CD4-positive, alpha-beta T cell treated with Interleukin-12 subunit alpha and Interleukin-12 subunit beta, for 1 hour (primary cell): ENCODE data around the gene FOXO1.

Source experiments
- DNase-seq: peaks from one replicate; pipeline ENCODE4 v3.0.0-alpha.2; 2020

FOXO1 gene

GRCh38 chr13:40665126-40666044, 1.1 kb downstream of the FOXO1 start:
- DNase-seq, result peak; percentile 61

DNA sequence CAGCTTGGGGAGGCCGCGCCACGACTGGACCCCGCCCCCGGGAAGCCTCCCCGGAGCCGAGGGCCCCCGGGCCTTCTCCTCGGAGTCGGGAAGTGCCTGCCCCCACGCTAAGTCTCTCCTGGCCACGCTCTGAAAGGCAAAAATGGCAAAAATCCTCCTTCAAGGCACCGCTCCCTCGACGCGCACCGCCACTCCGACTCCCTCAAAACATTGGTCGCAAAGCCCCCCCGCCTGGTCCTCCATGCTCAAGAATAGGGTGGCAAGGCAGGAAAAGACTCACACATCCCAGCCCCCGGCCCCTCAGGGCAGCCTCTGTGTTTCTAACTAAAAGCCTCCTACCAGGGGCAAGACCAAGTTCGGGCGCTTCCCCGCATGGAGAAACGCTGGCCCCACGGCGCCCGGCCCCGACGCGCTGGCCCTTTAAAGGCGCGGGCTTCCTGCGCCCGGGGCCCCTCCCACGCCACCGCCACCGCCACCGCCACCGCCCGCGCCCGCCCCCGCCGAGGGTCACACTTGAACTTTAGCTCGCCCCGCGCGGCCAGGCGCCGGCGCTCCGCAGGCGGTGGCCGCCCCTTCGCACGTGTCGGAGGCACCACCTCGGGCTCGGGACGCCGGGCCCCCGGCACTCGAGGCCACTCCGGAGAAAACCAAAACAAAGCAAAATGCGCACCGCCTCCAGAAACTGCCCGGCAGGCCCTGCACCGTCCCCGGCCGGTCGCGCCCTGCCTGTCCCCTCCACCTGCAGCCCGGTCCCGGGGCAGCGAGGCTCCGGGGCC, 1.9 kb downstream of the FOXO1 start:
- peak; percentile 70 for DNase-seq

GRCh38 chr13:40664100-40664349, 2.4 kb downstream of the FOXO1 start:
- DNase-seq, result peak; percentile 81

DNA sequence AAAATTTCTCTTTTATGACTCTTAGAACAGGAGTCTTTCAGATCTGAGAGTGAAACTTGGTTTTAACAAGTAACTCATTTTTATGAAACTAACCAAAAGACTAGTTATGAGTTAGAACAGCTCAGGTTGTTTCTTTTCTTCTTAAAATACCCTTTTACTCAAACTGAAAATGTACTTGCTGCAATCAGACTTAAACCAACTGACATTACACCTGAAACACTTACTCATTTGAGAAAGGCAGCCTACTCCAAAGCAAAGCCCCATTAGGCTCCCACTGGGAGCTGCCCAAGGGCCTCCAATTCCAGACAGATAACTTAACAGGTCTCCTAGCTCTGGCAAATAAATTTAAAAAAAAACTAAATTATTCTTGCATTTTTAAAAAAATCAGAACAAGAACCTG, 3.6 kb downstream of the FOXO1 start:
- no peak for DNase-seq

- DNase-seq, result no peak
Observed at GRCh38 chr13:40661875-40662665, 4.4 kb downstream of the FOXO1 start.

- no peak for DNase-seq
Observed at GRCh38 chr13:40660692-40661091, 5.7 kb downstream of the FOXO1 start.

DNA sequence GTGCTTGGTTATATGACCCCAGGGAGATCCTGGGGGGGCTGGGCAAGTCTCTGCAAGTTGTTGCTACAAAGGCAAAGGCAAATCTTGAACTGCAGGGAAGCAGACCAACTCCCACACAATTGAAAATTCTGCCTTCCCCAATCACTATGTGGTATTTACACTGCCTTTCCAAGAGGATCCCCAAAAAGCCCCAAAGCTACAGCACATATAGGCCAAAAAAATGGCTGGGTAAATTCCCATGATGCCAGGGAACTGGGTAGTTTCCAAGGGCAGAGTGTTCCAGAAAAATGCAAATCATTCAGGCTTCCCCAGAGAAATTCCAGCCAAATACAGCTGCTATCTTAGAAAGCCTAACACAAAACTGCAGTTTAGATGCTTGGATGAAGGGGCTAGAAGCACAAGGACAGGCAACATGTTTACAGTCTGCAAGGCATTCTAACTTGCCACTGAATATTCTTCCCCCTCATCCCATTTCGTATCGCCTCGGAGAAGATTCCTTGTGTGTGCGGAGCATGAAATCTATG, 6.2 kb downstream of the FOXO1 start:
- no peak for DNase-seq

DNA sequence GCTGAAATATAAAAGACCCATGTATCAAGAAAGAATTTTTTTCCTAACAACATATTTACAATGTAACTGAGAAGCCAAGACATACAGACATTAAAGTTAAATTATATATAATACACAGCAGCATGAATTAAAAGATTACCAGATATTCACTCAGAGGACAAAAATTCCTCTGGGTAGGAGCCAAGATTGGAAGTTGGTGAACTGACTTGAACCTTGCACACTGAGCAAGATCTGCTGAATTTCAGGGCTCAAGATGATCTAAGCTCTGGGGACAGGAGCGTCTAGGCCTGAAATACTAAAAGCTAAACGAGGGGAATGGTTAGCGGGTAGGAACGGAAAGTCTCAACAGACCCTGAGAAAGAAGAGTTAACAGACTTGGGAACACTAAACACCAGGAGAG, 8.5 kb downstream of the FOXO1 start:
- no peak for DNase-seq

DNA sequence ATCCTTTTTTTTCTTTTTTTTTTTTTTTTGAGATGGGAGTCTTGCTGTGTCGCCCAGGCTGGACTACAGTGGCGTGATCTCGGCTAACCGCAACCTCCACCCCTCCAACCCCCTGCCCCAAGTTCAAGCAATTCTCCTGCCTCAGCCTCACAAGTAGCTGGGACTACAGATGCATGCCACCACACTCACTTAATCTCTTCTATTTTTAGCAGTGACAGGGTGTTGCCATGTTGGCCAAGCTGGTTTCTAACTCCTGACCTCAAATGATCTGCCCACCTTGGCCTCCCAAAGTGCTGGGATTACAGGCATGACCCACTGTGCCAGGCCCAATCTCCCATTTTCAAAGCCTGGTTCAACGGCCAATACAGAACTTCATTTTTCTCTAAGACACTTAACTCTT, 9.1 kb downstream of the FOXO1 start:
- no peak for DNase-seq

DNA sequence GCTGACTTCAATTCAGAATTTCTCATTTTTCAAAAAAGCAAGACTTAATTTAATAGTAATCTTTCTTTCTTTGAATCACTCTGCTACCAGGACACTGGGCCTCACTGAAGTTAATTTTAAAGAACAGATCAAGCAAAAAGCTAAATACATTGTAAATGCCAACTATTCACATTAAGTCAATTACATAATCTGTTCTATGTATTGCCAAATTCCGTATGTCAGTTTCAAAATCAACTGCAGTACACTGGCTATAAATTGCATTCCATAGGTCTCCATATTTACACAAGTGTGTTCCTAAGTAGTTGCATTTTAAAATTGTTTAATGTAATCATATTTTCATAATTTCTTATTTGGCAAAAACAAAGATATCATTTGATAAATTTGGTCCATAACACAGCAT, 10.1 kb downstream of the FOXO1 start:
- DNase-seq, result no peak

- DNase-seq, result peak; percentile 40
Observed at GRCh38 chr13:40653527-40654318, 12.7 kb downstream of the FOXO1 start.

DNA sequence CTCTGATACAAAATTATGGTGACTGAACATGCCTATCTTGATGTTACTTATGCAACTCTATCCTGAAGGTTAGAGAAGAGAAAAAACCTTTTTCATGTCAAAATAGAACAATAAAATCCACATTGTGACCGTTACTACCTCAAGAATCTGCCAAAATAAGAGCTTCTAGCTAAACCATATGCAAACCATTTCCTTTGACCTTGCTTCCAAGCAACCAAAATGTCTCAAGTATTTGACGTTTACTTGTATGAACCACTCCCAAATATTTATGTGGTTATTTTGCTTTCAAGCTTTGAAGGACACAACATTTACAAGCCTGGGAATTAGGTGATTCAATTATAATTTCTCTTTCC, 13.9 kb downstream of the FOXO1 start:
- no peak for DNase-seq

- no peak for DNase-seq
Observed at GRCh38 chr13:40651866-40652587, 14.4 kb downstream of the FOXO1 start.

- DNase-seq, result no peak
Observed at GRCh38 chr13:40648841-40649240, 17.6 kb downstream of the FOXO1 start.

- no peak for DNase-seq
Observed at GRCh38 chr13:40648040-40648439, 18.4 kb downstream of the FOXO1 start.

GRCh38 chr13:40644838-40645604, 21.4 kb downstream of the FOXO1 start:
- no peak for DNase-seq

- DNase-seq, result peak; percentile 49
Observed at GRCh38 chr13:40640845-40641458, 25.5 kb downstream of the FOXO1 start.

DNA sequence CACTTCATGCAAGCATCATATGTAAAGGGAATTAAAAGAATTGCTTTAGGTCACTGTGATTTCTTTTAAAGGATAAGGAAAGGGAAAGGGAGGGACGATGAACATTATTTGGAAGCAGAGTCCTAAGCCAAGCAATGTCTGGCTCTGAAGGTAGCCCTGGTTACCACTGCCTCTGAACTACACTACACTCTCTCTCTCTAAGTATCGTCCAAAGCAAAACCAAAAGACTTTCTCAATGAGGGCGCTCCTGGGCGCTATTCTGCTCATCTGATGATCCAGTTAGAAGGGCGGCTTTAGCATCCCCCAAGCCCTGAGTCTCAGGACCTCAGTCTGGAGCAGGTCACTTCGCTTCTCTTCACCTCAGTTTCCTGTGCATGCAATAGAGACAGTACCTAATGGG, 26.2 kb downstream of the FOXO1 start:
- DNase-seq, result no peak

DNA sequence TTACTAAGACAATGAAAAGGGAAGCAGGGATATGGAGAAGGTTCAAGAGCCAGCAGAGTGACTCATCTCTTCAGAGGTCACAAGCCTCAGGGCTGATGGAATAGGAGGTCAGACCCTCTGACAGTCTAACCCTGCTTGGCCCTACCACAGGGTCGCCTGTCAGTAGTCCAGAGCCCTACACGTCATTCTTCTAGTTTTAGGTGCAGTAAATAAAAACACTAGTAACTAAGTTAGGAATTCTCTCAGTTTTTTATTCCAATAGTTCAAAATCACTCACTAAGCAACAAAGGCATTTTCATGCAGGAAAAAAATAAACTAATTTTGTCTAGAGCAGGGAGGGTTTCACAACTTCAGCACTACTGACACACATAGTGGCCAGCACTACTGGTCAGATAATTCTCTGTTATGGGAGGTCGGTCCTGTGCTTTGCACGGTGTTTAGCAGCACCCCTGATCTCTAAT, 27.2 kb downstream of the FOXO1 start:
- DNase-seq, result no peak

DNA sequence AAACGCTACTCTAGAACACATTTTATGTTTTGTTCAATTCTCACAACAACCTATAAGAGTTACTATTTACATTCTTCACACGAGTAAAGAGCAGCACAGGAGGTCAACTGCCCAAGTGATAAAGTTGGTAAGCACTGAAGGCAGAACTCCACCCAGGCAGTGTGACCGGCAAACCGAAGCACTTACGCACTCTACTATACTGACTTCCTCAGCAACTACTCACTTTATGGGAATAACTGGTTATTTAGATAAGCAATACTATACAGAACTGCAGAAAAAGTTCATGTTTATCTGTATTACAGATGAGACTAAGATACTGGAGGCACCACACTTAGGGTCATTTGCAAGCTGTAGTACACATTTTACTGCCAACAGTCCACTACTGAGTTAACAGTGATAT, 28.8 kb downstream of the FOXO1 start:
- no peak for DNase-seq
